GM12878 (cell line): ENCODE results near the gene MRNIP. TPM values are rescaled to one million over a fixed set of nuclear protein-coding genes. Genes with fewer than 3 reads are reported as not detected.

ENCODE experiments used
- ATAC-seq: fragments of 200-7000 bp; cut with Tn5 transposase; 3 replicates; pipeline ENCODE4 v1.9.1; 2020; ENCODE audit warnings: mild to moderate bottlenecking, moderate library complexity
- BruUV-seq: library from RNA; stranded (reverse); fragments of 400-500 nt; replicated peaks from 2 replicates; lab custom pipeline; 2021; lab: Mats Ljungman, UMichigan
- CTCF ChIA-PET: fragments of 300-600 bp; sonication (Branson Sonifier 250); formaldehyde crosslinking; extraction: SDS; loops from one replicate; lab custom pipeline; 2021; ENCODE audit warnings: inconsistent platforms; lab: Yijun Ruan, JAX
- POLR2A ChIA-PET: fragments of 350-600 bp; formaldehyde crosslinking; extraction: SDS; loops from one replicate; lab custom pipeline; 2021; ENCODE audit warnings: inconsistent platforms; lab: Charles Lee
- RAD21 ChIA-PET: fragments of 300-600 bp; sonication (Branson Sonifier 250); formaldehyde crosslinking; loops from one replicate; lab custom pipeline; 2023; ENCODE audit warnings: antibody characterized with exemption; ENCODE audit not compliant: unreplicated experiment; lab: Charles Lee
- SMC1A ChIA-PET: fragments of 300-600 bp; sonication (Branson Sonifier 250); formaldehyde crosslinking; loops from one replicate; lab custom pipeline; 2023; ENCODE audit not compliant: unreplicated experiment, uncharacterized antibody; lab: Charles Lee
- DNase-seq: peaks from one replicate; pipeline ENCODE4 v3.0.0-alpha.2; 2011; ENCODE audit warnings: low read depth, low spot score
- FAIRE-seq: peaks from 3 replicates; lab custom pipeline; 2011; peaks lifted over from hg19 to GRCh38; lab: Jason Lieb, UNC
- H2AFZ ChIP-seq: 2 replicates; pipeline ENCODE4 v1.6.0; 2011; ENCODE audit warnings: low read depth, low read length, control low read depth; ENCODE audit not compliant: control insufficient read depth
- H3K27ac ChIP-seq: 2 replicates; pipeline ENCODE4 v1.5.1; 2011; ENCODE audit warnings: control low read depth; ENCODE audit not compliant: control insufficient read depth, insufficient read depth
- H3K27me3 ChIP-seq, 2 experiments: replicated peaks in 1 of 2; 2 replicates each; pipeline versions ENCODE4 v1.6.0 to v1.6.1; 2011; ENCODE audit warnings: low read length in 1 of 2; ENCODE audit not compliant: control insufficient read depth in 2 of 2, insufficient read depth in 2 of 2
- H3K36me3 ChIP-seq, 2 experiments: 2 replicates each; pipeline ENCODE4 v1.5.1; 2011; ENCODE audit warnings: low read length in 1 of 2; ENCODE audit not compliant: control insufficient read depth in 2 of 2, insufficient read depth in 2 of 2
- H3K4me1 ChIP-seq: 2 replicates; pipeline ENCODE4 v1.6.1; 2011; ENCODE audit warnings: mild to moderate bottlenecking, low read length, moderate library complexity, mixed read lengths; ENCODE audit not compliant: control insufficient read depth, insufficient read depth
- H3K4me2 ChIP-seq: 2 replicates; pipeline ENCODE4 v1.6.0; 2011; ENCODE audit warnings: control low read depth; ENCODE audit not compliant: control insufficient read depth, insufficient read depth
- H3K4me3 ChIP-seq: fragments of 200-600 bp; sonication (generic); 2 replicates; pipeline ENCODE4 v1.5.1; 2016
- H3K79me2 ChIP-seq: 2 replicates; pipeline ENCODE4 v1.6.0; 2011; ENCODE audit warnings: low read length; ENCODE audit not compliant: control insufficient read depth, insufficient read depth
- H3K9ac ChIP-seq: 2 replicates; pipeline ENCODE4 v1.8.0; 2011; ENCODE audit warnings: low read length, control low read depth, mixed read lengths; ENCODE audit not compliant: control insufficient read depth, insufficient read depth
- H3K9me3 ChIP-seq: replicated peaks from 3 replicates; pipeline ENCODE4 v1.5.1; 2011; ENCODE audit warnings: mild to moderate bottlenecking, low read length; ENCODE audit not compliant: control insufficient read depth, insufficient read depth
- H4K20me1 ChIP-seq: 2 replicates; pipeline ENCODE4 v1.6.0; 2011; ENCODE audit not compliant: control insufficient read depth, insufficient read depth
- CREB1 ChIP-seq: IDR thresholded peaks from 2 replicates; pipeline ENCODE4 v1.6.1; 2012; ENCODE audit warnings: low read depth, mild to moderate bottlenecking, inconsistent platforms
- GATAD2B ChIP-seq: fragments of 450-650 bp; conservative IDR thresholded peaks from 2 replicates; pipeline ENCODE4 v1.6.1; 2017; ENCODE audit warnings: low read depth, mild to moderate bottlenecking, moderate library complexity
- KAT2A ChIP-seq: conservative IDR thresholded peaks from 2 replicates; pipeline ENCODE4 v1.6.1; 2011; ENCODE audit warnings: low read depth, low read length; ENCODE audit not compliant: control insufficient read depth
- MEF2A ChIP-seq: IDR thresholded peaks from 2 replicates; pipeline ENCODE4 v1.6.1; 2011; ENCODE audit warnings: low read depth, mild to moderate bottlenecking, low read length, moderate library complexity; ENCODE audit not compliant: insufficient read depth
- NKRF ChIP-seq: fragments of 450-650 bp; conservative IDR thresholded peaks from 2 replicates; pipeline ENCODE4 v1.6.1; 2017; ENCODE audit warnings: mild to moderate bottlenecking, moderate library complexity
- NR2C2 ChIP-seq: IDR thresholded peaks from 2 replicates; pipeline ENCODE4 v1.6.1; 2011; ENCODE audit warnings: borderline replicate concordance, low read depth; ENCODE audit not compliant: control insufficient read depth, insufficient read length
- POLR2AphosphoS5 ChIP-seq: IDR thresholded peaks from 2 replicates; pipeline ENCODE4 v1.6.1; 2011; ENCODE audit warnings: mild to moderate bottlenecking, low read length, inconsistent platforms
- RB1 ChIP-seq: fragments of 450-650 bp; formaldehyde crosslinking; IDR thresholded peaks from 2 replicates; pipeline ENCODE4 v1.6.1; 2017; ENCODE audit warnings: mild to moderate bottlenecking, borderline replicate concordance
- RELA ChIP-seq: fragments of 450-650 bp; IDR thresholded peaks from 2 replicates; pipeline ENCODE4 v1.8.0; 2014; ENCODE audit warnings: borderline replicate concordance; ENCODE audit not compliant: partially characterized antibody
- SMARCA5 ChIP-seq: fragments of 450-650 bp; IDR thresholded peaks from 2 replicates; pipeline ENCODE4 v1.6.1; 2017; ENCODE audit warnings: mild to moderate bottlenecking
- TARDBP ChIP-seq: IDR thresholded peaks from 2 replicates; pipeline ENCODE4 v1.6.1; 2016; ENCODE audit warnings: borderline replicate concordance
- TCF12 ChIP-seq: IDR thresholded peaks from 2 replicates; pipeline ENCODE4 v1.6.1; 2011; ENCODE audit warnings: low read depth, mild to moderate bottlenecking, low read length
- WRNIP1 ChIP-seq: IDR thresholded peaks from 2 replicates; pipeline ENCODE4 v1.6.1; 2011; ENCODE audit warnings: low read depth, low read length, improper control_type of control experiment, borderline replicate concordance
- ZNF274 ChIP-seq: IDR thresholded peaks from one replicate; pipeline ENCODE4 v1.8.0; 2011; ENCODE audit not compliant: insufficient read length, insufficient read depth
- WGBS: methylation state at CpG from one replicate; pipeline ENCODE4 v1.1.6; 2016; ENCODE audit warnings: low lambda C conversion rate; ENCODE audit not compliant: insufficient replicate concordance, insufficient coverage; ENCODE audit errors: missing lambda C conversion rate; 5-methylcytosine and 5-hydroxymethylcytosine counted together
- in situ Hi-C: fragments of 300-500 bp; cut with MboI; formaldehyde crosslinking; loops from 9 replicates; pipeline ENCODE4 v1.14.3; 2018; ENCODE audit warnings: mixed read lengths
- intact Hi-C: fragments of 100-400 bp; cut with micrococcal nuclease; formaldehyde crosslinking; loops from one replicate; pipeline ENCODE4 v1.14.2; 2022; ENCODE audit not compliant: unreplicated experiment
- polyA plus RNA-seq, 11 experiments: library from polyadenylated mRNA; depleted of rRNA in 4 of 11; unstranded in 6 of 11; stranded (reverse) in 5 of 11; fragments of >200 nt; fragmentation: Nextera tagmentation in 4 of 11; fragmentation: Illumina TruSeq in 1 of 11; extraction: Ambion mirVana in 4 of 11; extraction: Trizol in 1 of 11; gene quantifications; 1 replicate in 1 of 11; 2 replicates in 10 of 11; pipeline versions ENCODE4 v1.2.1 to v1.2.3, GENCODE V29; 2011 to 2016; ENCODE audit warnings: inconsistent platforms in 2 of 11, missing spikeins in 2 of 11, low read depth in 1 of 11
- total RNA-seq, 4 experiments: library from RNA; depleted of rRNA in 3 of 4; stranded (reverse); fragments of >200 nt in 3 of 4; fragmentation: Illumina TruSeq in 1 of 4; extraction: Trizol in 1 of 4; gene quantifications; 2 replicates each; pipeline versions ENCODE4 v1.2.1 to v1.2.3, GENCODE V29; 2013 to 2021
- TF ChIP-seq, protein P1 (sequence below): IDR thresholded peaks from 2 replicates; pipeline ENCODE4 v1.6.1; 2012; ENCODE audit warnings: low read length, inconsistent platforms

The MRNIP gene
- total and polyA plus RNA-seq, 10 of the 15 experiments (the other 5 are each of a cell fraction or from before 2014, with no cell fraction given): 2.4 to 30.4 (median 13.1) TPM

DNA sequence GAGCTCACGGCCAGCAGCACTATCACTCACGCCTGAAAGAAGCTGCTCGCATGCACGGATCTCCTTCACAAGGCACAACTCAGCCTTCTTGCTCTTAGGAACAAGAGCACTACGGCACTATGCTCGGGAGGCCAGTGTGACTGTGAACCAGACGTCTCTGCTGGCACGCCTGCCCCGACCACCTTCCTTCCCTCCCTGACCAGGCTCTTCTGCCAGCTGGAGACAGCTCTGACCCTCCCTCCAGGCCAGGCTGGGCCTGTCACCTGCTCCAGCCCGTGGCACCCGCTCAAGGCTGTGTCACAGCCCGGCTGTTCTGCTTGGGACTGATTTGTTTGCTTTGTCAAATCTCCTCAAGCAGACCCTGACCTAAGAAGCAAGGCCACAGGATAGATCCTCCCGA lies 42.1 kb upstream of the MRNIP start:
- WGBS: 96% methylated on average over 13 of the region's 13 CpGs
- Histone ChIP-seq H3K27me3 (no peaks in the 10 kb centered on the region), H2AFZ (no peak overlapping the region), H4K20me1 (no peaks in the 10 kb centered on the region), H3K79me2 (peaks cover 4% of the 10 kb centered on the region), H3K9ac (no peak overlapping the region), H3K27ac (no peak overlapping the region), H3K4me3 (no peak overlapping the region), H3K4me2 (no peak overlapping the region), H3K9me3 (no peaks in the 10 kb centered on the region), H3K4me1 (no peaks in the 10 kb centered on the region), H3K36me3 (peaks cover 8 to 23% of the 10 kb centered on the region in 2 experiments)
- DNase-seq (no peak), ATAC-seq (no peak), FAIRE-seq (no peak)
- intact Hi-C loops (no loop called here), in situ Hi-C loops (no loop called here)
- RAD21 ChIA-PET: no interaction called here
- BruUV-seq: no TSS peak
- POLR2A ChIA-PET: no interaction called here
- SMC1A ChIA-PET: no interaction called here
- TF ChIP-seq WRNIP1 (no peak), NKRF (no peak), GATAD2B (no peak), MEF2A (no peak)
- CTCF ChIA-PET: no interaction called here

DNA sequence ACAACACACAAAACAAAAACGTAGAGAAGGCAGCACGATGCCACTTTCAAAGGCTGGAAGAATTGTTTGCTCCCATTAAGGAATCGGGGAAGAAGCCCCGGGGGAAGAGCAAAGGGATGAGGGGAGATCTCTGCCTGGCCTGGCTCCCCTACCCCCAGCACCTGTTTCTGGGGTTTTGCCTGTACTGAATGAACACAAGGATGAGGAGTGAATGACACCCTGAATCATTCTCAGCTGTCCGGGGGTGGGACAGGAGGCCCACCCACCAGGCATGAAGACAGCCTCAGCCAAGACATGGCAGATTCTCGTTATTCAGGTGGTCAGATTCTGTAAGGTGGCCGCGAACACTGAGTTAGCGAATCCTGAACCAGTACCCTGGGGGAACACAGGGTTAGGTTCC lies 41.6 kb upstream of the MRNIP start:
- FAIRE-seq: no peak
- Histone ChIP-seq H3K36me3 (peaks cover 9 to 23% of the 10 kb centered on the region in 2 experiments), H4K20me1 (no peaks in the 10 kb centered on the region), H3K4me1 (no peaks in the 10 kb centered on the region), H2AFZ (no peak overlapping the region), H3K79me2 (peaks cover 4% of the 10 kb centered on the region), H3K27ac (no peak overlapping the region), H3K4me2 (no peak overlapping the region), H3K9ac (no peak overlapping the region), H3K27me3 (no peaks in the 10 kb centered on the region), H3K9me3 (no peaks in the 10 kb centered on the region), H3K4me3 (no peak overlapping the region)
- ChIA-PET RAD21 (no interaction called here), SMC1A (interaction anchor here (1.0 kb wide), 1 partner anchor 73 kb away, joined by 3 read pairs; no protein-coding TSS in a partner anchor), POLR2A (no interaction called here), CTCF (no interaction called here)
- BruUV-seq: no TSS peak
- ATAC-seq: no peak
- DNase-seq: no peak
- in situ Hi-C loops (no loop called here), intact Hi-C loops (no loop called here)
- WGBS: 92% methylated on average over 9 of the region's 9 CpGs
- no peak for TF ChIP-seq SMARCA5
- no peak for TF ChIP-seq TARDBP
- no peak for TF ChIP-seq ZNF274
- TF ChIP-seq POLR2AphosphoS5: no peak
- TF ChIP-seq RELA: no peak
- no peak for TF ChIP-seq RB1
- TF ChIP-seq TCF12: no peak
- TF ChIP-seq CREB1: no peak
- TF ChIP-seq, protein P1, sequence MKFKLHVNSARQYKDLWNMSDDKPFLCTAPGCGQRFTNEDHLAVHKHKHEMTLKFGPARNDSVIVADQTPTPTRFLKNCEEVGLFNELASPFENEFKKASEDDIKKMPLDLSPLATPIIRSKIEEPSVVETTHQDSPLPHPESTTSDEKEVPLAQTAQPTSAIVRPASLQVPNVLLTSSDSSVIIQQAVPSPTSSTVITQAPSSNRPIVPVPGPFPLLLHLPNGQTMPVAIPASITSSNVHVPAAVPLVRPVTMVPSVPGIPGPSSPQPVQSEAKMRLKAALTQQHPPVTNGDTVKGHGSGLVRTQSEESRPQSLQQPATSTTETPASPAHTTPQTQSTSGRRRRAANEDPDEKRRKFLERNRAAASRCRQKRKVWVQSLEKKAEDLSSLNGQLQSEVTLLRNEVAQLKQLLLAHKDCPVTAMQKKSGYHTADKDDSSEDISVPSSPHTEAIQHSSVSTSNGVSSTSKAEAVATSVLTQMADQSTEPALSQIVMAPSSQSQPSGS: no peak
- no peak for TF ChIP-seq KAT2A
- no peak for TF ChIP-seq NR2C2
